Measurements from ENCODE around the gene DLG4. TPM values are rescaled to one million over a fixed set of nuclear protein-coding genes. Genes with fewer than 3 reads are reported as not detected.
"Not testable (repeated sequence)": the region's sequence is repeated elsewhere in the genome, so short reads cannot be mapped to it uniquely, and the experiment has no call there.

Gene DLG4
- total RNA-seq, 2 experiments from 2014 or later = 9.4 to 9.5 TPM

DNA sequence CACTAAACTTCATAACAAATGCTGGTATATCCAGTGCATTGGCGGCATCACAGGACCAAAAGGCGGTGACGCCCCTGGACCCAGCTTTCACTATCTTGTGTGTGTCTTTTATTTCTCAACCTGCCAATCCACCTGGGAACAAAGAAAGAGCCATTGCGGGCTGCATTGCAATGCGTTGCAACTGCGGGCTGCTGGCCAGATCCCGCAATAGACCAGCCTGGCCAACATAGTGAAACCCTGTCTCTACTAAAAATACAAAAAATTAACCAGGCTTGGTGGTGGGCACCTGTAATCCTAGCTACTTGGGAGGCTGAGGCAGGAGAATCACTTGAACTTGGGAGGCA is 50.1 kb downstream of the DLG4 start:
- H3K27ac Mint-ChIP-seq; CTCF ChIA-PET; POLR2A ChIA-PET; H3K27me3 Mint-ChIP-seq; H3K9me3 Mint-ChIP-seq; H3K4me1 Mint-ChIP-seq; H3K36me3 Mint-ChIP-seq (ENCODE audit: low read depth); DNase-seq; H3K4me3 Mint-ChIP-seq: not testable (repeated sequence)

DNA sequence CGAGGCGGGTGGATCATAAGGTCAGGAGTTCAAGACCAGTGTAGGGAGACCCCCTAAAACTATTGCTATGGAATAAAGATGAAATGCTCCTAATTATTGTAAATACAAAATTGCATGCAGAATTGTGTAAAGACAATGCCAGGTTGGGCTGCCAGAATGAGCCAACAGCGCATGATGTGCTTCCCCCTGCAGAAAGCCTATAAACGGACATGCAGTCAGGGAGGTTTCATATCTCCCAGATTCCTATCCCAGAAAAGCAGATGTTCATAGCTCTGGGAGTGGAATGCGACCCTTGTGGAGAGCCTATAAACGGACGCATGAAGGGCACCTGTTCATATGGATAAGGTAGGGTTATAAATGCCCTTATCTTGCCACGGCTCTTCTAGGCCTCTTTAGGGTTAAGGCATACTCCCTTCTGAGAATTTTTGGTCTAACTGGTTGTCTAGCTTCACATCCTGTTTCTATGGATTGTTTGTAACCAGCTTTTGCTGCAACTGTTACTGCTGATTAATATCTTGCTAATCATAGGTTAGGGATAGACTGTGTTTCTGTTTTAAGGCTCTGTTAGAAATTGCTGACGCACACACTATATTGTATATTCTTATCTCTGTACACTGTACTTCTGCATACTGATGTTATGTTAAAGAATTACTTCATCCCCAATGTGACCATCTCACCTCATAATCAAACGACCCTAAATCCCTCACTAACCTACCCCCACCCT is 50.6 kb downstream of the DLG4 start:
- POLR2A ChIA-PET; H3K36me3 Mint-ChIP-seq (ENCODE audit: low read depth); CTCF ChIA-PET; H3K4me3 Mint-ChIP-seq; H3K9me3 Mint-ChIP-seq; H3K4me1 Mint-ChIP-seq; DNase-seq; H3K27me3 Mint-ChIP-seq; H3K27ac Mint-ChIP-seq: not testable (repeated sequence)

DNA sequence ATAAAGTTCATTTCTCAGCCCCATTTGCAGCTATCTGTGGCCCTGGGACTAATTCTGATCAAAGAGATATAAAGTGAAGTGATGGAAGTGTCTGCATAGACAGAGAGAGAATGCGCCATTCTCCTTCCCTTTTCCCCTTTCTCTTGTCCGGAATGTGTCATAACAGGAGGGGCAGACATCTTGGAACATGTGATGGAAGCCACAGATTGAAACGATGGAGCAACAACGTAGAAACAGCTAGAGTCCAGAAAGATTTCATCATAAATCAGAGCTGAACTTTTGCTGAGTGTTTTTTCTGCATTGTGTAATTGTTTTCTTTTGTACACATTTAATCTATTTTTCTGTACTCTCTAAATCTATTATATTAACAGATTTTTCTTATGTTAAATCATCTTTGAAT is 51.8 kb downstream of the DLG4 start:
- no peaks in the 10 kb centered on the region for H3K36me3 Mint-ChIP-seq (ENCODE audit: low read depth)
- no peak for DNase-seq
- no peaks in the 10 kb centered on the region for H3K4me1 Mint-ChIP-seq
- H3K27ac Mint-ChIP-seq = no peak overlapping the region
- ChIA-PET CTCF (interaction anchor here (1.0 kb wide), 1 partner anchor 116 kb away, joined by 3 read pairs; no protein-coding TSS in a partner anchor), POLR2A (no interaction called here)
- H3K27me3 Mint-ChIP-seq = peaks cover 6% of the 10 kb centered on the region
- peaks cover 3% of the 10 kb centered on the region for H3K9me3 Mint-ChIP-seq
- H3K4me3 Mint-ChIP-seq = no peak overlapping the region

DNA sequence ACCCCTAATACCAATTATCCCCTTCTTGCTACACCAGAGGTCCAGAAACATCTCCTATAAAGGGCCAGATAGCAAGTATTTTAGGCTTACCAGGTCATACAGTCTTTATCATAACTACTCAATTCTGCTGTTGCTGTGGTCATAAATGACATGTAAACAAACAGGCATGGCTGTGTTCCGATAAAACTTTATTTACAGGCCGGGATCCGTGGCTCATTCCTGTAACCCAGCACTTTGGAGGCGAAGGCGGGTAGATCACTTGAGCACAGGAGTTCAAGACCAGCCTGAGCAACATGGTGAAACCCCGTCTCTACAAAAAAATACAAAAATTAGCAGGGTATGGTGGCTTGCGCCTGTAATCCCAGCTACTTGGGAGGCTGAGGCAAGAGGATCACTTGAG is 52.8 kb downstream of the DLG4 start:
- H3K4me3 Mint-ChIP-seq = no peak overlapping the region
- CTCF ChIA-PET = no interaction called here

DNA sequence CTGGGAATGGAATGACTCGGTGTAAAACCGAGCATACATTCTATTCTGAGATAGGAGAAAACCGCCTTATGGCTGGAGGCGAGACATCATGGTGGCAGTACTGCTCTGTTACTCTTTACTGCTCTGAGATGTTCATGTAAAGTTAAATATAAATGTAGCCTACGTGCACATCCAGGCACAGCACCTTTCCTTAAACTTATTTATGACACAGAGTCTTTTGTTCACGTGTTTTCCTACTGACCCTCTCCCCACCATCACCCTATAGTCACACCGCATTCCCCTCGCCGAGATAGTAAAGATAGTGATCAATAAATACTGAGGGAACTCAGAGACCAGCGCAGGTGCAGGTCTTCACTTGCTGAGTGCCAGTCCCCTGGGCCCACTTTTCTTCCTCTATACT is 60.1 kb downstream of the DLG4 start:
- H3K36me3 Mint-ChIP-seq (ENCODE audit: low read depth); H3K4me3 Mint-ChIP-seq; H3K27me3 Mint-ChIP-seq; H3K4me1 Mint-ChIP-seq; H3K9me3 Mint-ChIP-seq; DNase-seq; H3K27ac Mint-ChIP-seq; POLR2A ChIA-PET: not testable (repeated sequence)
- CTCF ChIA-PET = interaction anchor here (0.9 kb wide), 1 partner anchor 18 kb away, joined by 4 read pairs; no protein-coding TSS in a partner anchor

More for the DNA sequence above, 52.8 kb downstream of the DLG4 start:
- Mint-ChIP-seq H3K36me3 (ENCODE audit: low read depth) (no peaks in the 10 kb centered on the region), H3K4me1 (no peaks in the 10 kb centered on the region), H3K9me3 (peaks cover 3% of the 10 kb centered on the region), H3K27me3 (peaks cover 3% of the 10 kb centered on the region), H3K27ac (no peak overlapping the region)
- no peak for DNase-seq
- POLR2A ChIA-PET = no interaction called here

DNA sequence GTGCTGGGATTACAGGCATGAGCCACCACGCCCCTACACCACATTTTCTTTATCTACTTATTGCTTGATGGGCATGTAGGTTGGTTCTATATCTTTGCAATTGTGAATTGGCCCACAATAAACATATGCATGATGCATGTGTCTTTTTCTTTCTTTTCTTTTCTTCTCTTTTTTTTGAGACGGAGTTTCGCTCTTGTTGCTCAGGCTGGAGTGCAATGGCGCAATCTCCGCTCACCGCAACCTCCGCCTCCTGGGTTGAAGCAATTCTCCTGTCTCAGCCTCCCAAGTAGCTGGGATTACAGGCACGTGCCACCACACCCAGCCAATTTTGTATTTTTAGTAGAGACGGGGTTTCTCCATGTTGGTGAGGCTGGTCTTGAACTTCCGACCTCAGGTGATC is 61.2 kb downstream of the DLG4 start:
- H3K4me1 Mint-ChIP-seq; DNase-seq; H3K27ac Mint-ChIP-seq; H3K4me3 Mint-ChIP-seq; CTCF ChIA-PET; H3K36me3 Mint-ChIP-seq (ENCODE audit: low read depth); H3K9me3 Mint-ChIP-seq; POLR2A ChIA-PET: not testable (repeated sequence)
- H3K27me3 Mint-ChIP-seq = peaks cover 13% of the 10 kb centered on the region

DNA sequence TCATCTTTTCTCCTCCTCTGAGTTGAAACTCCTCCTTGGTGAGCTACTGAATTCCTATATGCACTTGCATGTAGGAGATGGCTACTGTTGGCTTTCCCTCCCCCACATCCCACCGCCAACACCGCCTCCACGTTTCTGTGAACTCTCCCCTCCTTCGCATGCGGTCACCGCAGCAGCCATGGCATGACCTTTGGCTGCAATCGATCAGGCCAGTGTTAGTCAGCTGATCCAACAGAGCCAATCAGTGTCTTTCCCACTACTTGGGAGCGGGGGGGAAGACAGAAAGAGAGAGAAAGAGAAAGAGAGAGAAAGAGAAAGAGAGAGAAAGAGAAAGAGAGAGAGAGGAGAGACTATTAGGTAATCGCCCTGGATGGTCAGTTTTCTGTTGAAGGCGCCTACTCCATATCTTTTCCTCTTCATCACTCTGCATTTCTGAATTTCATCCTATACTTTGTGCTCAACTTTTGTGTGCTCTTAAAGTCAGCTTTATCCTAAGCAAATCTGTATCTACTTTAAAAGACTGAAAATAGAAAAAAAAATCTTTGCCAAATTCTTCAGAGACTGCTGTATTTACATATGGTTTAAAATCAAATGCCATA is 63.2 kb downstream of the DLG4 start:
- ChIA-PET CTCF (no interaction called here), POLR2A (no interaction called here)
- H3K36me3 Mint-ChIP-seq (ENCODE audit: low read depth) = no peaks in the 10 kb centered on the region
- H3K27ac Mint-ChIP-seq = no peak overlapping the region
- no peak overlapping the region for H3K4me3 Mint-ChIP-seq
- no peak for DNase-seq
- peaks cover 22% of the 10 kb centered on the region for H3K27me3 Mint-ChIP-seq
- no peaks in the 10 kb centered on the region for H3K4me1 Mint-ChIP-seq
- no peaks in the 10 kb centered on the region for H3K9me3 Mint-ChIP-seq

DNA sequence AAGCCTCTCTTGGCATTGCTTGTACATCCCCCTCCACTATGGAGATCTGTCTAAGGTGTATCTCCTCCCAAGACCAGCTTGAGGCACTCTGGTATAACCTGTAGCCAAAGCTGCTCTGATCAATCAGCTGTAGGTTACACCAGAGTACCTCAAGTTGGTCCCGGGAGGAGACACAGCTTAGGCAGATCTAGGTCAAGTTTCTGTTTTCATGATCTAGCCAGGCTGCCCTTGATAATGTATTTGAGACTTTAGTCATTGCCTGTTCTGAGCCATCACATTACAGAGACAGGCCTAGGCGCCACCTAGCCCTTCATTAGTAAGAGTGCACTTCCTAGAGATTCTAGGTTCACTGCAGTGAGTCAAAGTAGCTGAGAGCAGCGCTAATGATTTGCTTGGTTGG is 71.9 kb downstream of the DLG4 start:
- DNase-seq = no peak
- Mint-ChIP-seq H3K27me3 (peaks cover 10% of the 10 kb centered on the region), H3K9me3 (no peaks in the 10 kb centered on the region), H3K4me1 (no peaks in the 10 kb centered on the region), H3K36me3 (ENCODE audit: low read depth) (no peaks in the 10 kb centered on the region), H3K27ac (no peak overlapping the region), H3K4me3 (no peak overlapping the region)
- CTCF ChIA-PET = interaction anchor here (1.2 kb wide), 1 partner anchor 29 kb away, joined by 3 read pairs; no protein-coding TSS in a partner anchor
- POLR2A ChIA-PET = no interaction called here

DNA sequence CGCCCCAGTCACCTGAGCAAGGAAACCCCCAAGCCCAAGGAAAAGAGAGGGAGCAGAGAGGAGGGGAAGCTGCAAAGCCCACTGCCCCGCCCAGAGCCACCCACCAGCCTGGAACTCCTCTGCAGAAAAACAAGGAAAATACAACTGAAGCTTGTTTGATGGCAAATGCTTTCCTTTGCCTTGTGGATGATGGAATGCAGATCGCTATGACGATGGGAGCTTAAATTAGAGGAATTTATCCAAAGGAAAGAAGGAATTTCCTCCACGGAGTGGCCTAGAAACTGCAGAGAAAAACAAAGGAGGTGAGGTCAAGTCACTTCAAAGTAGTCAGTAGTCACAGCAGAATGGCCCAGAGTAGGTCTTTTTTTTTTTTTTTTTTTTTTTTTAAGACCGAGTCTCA is 73.5 kb downstream of the DLG4 start:
- DNase-seq = no peak
- H3K4me1 Mint-ChIP-seq = no peaks in the 10 kb centered on the region
- no peak overlapping the region for H3K27ac Mint-ChIP-seq
- ChIA-PET POLR2A (no interaction called here), CTCF (interaction anchor here (0.6 to 1.7 kb wide), 4 partner anchors 10 to 504 kb away, joined by 3 to 4 read pairs (median 4); no protein-coding TSS in a partner anchor)
- H3K4me3 Mint-ChIP-seq = no peak overlapping the region
- no peaks in the 10 kb centered on the region for H3K9me3 Mint-ChIP-seq
- no peaks in the 10 kb centered on the region for H3K36me3 Mint-ChIP-seq (ENCODE audit: low read depth)
- no peaks in the 10 kb centered on the region for H3K27me3 Mint-ChIP-seq

DNA sequence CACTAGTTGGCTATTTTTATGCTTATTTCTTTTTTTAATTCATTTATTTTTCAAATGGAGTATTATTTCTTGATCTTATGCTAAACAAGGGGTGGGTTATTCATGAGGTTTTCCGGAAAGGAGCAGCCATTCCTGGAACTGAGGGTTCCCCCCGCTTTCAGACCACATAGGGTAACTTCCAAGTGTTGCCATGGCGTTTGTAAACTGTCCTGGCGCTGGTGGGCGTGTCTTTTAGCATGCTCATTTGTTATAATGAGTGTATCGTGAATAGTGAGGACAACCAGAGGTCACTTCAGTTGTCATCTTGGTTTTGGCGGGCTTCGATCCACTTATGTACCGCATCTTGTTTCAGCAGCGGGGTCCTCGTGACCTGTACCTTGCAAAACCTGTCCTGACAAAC is 75.4 kb downstream of the DLG4 start:
- DNase-seq = no peak

DNA sequence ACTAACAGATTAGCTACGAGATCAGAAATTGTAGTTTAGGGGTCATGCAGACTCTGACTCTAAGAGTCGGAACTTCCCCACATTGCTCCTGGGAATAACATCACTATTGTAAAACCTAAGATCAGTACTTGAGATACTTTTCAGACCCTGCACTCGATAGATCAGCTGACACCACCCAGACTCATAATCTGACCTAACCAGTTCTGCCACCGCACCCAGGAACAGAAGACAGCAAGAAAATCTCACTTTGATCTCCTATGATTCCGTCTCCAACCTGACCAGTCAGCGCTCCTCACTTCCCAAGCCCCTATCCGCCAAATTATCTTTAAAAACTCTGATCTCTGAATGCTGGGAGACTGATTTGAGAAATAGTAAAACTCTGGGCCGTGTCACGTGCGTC is 77.8 kb downstream of the DLG4 start:
- Mint-ChIP-seq H3K4me3 (no peak overlapping the region), H3K4me1 (no peaks in the 10 kb centered on the region), H3K9me3 (no peaks in the 10 kb centered on the region), H3K36me3 (ENCODE audit: low read depth) (no peaks in the 10 kb centered on the region), H3K27ac (no peak overlapping the region), H3K27me3 (peaks cover 8% of the 10 kb centered on the region)
- ChIA-PET POLR2A (no interaction called here), CTCF (interaction anchor here (1.3 to 3.9 kb wide), 3 partner anchors 8 to 96 kb away, joined by 3 to 19 read pairs (median 8); no protein-coding TSS in a partner anchor)
- DNase-seq = no peak

More for the DNA sequence above, 75.4 kb downstream of the DLG4 start:
- ChIA-PET POLR2A (no interaction called here), CTCF (no interaction called here)
- Mint-ChIP-seq H3K4me1 (no peaks in the 10 kb centered on the region), H3K9me3 (no peaks in the 10 kb centered on the region), H3K27me3 (no peaks in the 10 kb centered on the region), H3K36me3 (ENCODE audit: low read depth) (no peaks in the 10 kb centered on the region), H3K27ac (no peak overlapping the region), H3K4me3 (no peak overlapping the region)

DNA sequence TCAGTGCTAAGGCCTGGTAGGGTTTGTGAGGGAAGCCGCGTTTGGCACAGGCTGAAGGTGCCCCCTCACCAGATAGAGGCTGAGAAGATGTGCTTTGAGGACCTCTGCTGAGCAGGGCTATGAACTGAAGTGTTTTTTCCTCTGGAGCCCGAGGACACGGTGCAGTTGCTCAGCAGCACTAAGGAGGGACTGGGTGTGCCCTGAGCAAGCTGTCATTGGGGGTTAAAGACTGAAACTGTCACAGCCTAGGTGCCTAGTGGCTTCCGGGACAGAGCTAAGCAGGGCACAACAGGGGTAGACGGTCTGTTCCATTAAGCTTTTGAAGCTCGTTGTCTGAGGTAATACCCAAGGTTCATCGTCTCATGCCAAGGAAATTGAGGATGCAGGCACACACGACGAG is 80.2 kb downstream of the DLG4 start:
- ChIA-PET CTCF (interaction anchor here (1.3 to 3.9 kb wide), 3 partner anchors 38 to 94 kb away, joined by 4 to 19 read pairs (median 7); no protein-coding TSS in a partner anchor), POLR2A (no interaction called here)
- H3K4me1 Mint-ChIP-seq = peaks cover 4% of the 10 kb centered on the region
- H3K4me3 Mint-ChIP-seq = no peak overlapping the region
- no peak overlapping the region for H3K27ac Mint-ChIP-seq
- no peaks in the 10 kb centered on the region for H3K36me3 Mint-ChIP-seq (ENCODE audit: low read depth)
- H3K9me3 Mint-ChIP-seq = no peaks in the 10 kb centered on the region
- DNase-seq = no peak
- H3K27me3 Mint-ChIP-seq = peaks cover 9% of the 10 kb centered on the region

DNA sequence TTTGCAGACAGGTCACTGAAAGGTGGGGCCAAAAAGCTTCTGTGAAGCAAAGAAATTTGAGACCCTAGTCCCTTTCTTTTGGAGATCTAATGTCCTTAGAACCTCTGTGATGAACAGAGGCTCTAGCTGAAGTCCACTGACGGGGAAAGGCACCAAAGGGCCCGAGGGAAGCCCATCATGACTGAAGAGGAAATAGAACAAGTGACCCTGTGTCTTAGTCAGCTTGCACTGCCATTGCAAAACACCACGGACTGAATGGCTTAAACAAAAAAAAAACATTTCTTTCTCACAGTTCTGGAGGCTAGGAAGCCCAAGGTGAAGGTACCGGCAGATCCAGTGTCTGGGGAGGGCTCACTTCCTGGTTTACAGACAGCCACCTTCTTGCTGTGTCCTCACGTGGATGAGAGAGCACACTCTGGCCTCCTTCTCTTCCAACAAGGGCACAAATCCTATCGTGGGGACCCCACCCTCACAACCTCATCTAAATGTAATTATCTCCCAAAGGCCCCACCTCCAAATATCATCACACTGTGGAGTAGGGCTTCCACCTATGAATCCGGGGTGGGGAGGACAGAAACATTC is 80.7 kb downstream of the DLG4 start:
- ChIA-PET POLR2A (no interaction called here), CTCF (interaction anchor here (0.6 to 3.9 kb wide), 4 partner anchors 38 to 93 kb away, joined by 4 to 19 read pairs (median 6); no protein-coding TSS in a partner anchor)
- Mint-ChIP-seq H3K9me3 (no peaks in the 10 kb centered on the region), H3K36me3 (ENCODE audit: low read depth) (no peaks in the 10 kb centered on the region), H3K4me1 (peaks cover 4% of the 10 kb centered on the region), H3K27ac (no peak overlapping the region), H3K27me3 (peaks cover 9% of the 10 kb centered on the region), H3K4me3 (no peak overlapping the region)
- no peak for DNase-seq

Measured in activated CD4-positive, alpha-beta T cell treated with anti-CD3 and anti-CD28 coated beads, Interleukin-2, amount 10 ng/mL, durations not matched to agents 7 days and 5 days (primary cell).